Stimulated activated naive CD8-positive, alpha-beta T cell treated with anti-CD3 and anti-CD28 coated beads, Interleukin-15, Interleukin-2, amounts not matched to agents 100 ng/mL and 50 ng/mL, for 24 hours (primary cell): ENCODE measurements around the gene MXRA7.
"Not testable (repeated sequence)": the region's sequence is repeated elsewhere in the genome, so short reads cannot be mapped to it uniquely, and the experiment has no call there.

Source experiments
- H3K27ac Mint-ChIP-seq: one replicate; pipeline ENCODE4 v1.8.0; 2021; ENCODE audit warnings: mild to moderate bottlenecking, mixed read lengths
- H3K27me3 Mint-ChIP-seq: one replicate; pipeline ENCODE4 v1.8.0; 2021; ENCODE audit warnings: mixed read lengths
- H3K36me3 Mint-ChIP-seq: one replicate; pipeline ENCODE4 v1.8.0; 2021; ENCODE audit warnings: low read depth, mixed read lengths
- H3K4me1 Mint-ChIP-seq: one replicate; pipeline ENCODE4 v1.8.0; 2021; ENCODE audit warnings: low read depth, mixed read lengths
- H3K4me3 Mint-ChIP-seq: one replicate; pipeline ENCODE4 v1.8.0; 2021; ENCODE audit warnings: mild to moderate bottlenecking, mixed read lengths
- H3K9me3 Mint-ChIP-seq: one replicate; pipeline ENCODE4 v1.8.0; 2021; ENCODE audit warnings: mixed read lengths

Gene MXRA7

DNA sequence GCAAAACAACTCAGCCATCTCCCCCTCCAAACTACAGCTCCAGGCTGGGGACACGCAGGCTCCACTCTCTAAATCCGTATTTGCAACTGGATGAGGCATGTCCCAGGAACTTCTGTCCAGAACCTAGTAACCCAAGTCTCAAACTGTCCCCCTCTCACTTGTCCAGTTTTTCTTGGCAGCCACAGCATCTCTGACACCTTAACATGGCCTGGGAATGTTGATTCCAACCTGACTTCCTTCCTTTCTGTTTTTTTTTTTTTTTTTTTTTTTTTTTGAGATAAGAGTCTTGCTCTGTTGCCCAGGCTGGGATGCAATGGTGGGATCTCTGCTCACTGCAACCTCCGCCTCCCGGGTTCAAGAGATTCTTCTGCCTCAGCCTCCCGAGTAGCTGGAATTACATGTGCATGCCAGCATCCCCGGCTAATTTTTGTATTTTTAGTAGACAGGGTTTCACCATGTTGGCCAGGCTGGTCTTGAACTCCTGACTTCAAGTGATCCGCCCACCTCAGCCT is 12.2 kb downstream of the MXRA7 start:
- H3K9me3 Mint-ChIP-seq, H3K4me3 Mint-ChIP-seq, H3K36me3 Mint-ChIP-seq, H3K27ac Mint-ChIP-seq, H3K27me3 Mint-ChIP-seq, H3K4me1 Mint-ChIP-seq: not testable (repeated sequence)

GRCh38 chr17:76697702-76698465 is 12.9 kb downstream of the MXRA7 start:
- Mint-ChIP-seq H3K4me3 (no peak overlapping the region), H3K4me1 (peaks cover 6% of the 10 kb centered on the region), H3K9me3 (no peaks in the 10 kb centered on the region), H3K36me3 (no peaks in the 10 kb centered on the region), H3K27me3 (no peaks in the 10 kb centered on the region), H3K27ac (no peak overlapping the region)

- no peak overlapping the region for H3K4me3 Mint-ChIP-seq
Observed at GRCh38 chr17:76696763-76697701, 13.7 kb downstream of the MXRA7 start.

DNA sequence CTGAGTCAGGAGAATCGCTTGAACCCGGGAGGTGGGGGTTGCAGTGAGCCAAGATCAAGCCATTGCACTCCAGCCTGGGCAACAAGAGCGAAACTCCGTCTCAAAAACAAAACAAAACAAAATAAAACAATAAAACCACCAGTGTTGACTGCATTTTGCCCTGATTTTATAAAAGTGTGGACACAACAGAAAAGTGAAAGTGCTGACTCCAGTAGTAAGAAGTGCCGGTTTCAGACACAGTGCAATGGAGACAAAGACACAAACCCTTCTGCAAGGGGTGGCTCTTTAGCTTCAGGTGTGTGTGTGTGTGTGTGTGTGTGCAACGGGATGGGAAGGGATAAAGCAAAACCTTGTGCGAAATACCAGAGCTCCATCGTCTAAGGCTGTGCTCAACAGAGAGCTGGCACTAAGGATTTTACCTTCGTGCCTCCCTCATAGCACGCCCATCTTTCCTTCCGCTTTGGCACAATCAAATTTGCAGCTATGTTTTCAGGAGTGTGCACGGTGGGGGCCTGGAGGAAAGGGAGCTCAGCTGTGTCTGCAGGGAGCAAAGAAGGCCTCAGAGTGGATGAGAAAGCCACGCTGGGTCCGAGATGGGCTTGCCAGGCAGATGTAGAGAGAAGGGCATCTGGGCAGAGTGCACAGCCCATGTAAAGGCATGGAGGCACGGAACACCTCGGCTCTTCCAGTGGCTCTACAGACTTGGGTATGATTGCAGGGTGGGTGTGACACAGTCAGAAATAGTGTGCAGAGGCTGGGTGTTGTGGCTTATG is 15.5 kb downstream of the MXRA7 start:
- Mint-ChIP-seq H3K27me3 (no peaks in the 10 kb centered on the region), H3K27ac (no peak overlapping the region), H3K36me3 (no peaks in the 10 kb centered on the region), H3K9me3 (no peaks in the 10 kb centered on the region), H3K4me3 (no peak overlapping the region), H3K4me1 (peaks cover 6% of the 10 kb centered on the region)

More at GRCh38 chr17:76696763-76697701, 13.7 kb downstream of the MXRA7 start:
- Mint-ChIP-seq H3K27ac (no peak overlapping the region), H3K9me3 (no peaks in the 10 kb centered on the region), H3K4me1 (peaks cover 6% of the 10 kb centered on the region), H3K27me3 (no peaks in the 10 kb centered on the region), H3K36me3 (no peaks in the 10 kb centered on the region)

GRCh38 chr17:76691379-76692191 is 19.2 kb downstream of the MXRA7 start:
- H3K4me1 Mint-ChIP-seq, result peaks cover 6% of the 10 kb centered on the region
- H3K27me3 Mint-ChIP-seq, result no peaks in the 10 kb centered on the region
- H3K27ac Mint-ChIP-seq, result no peak overlapping the region
- no peaks in the 10 kb centered on the region for H3K9me3 Mint-ChIP-seq
- no peaks in the 10 kb centered on the region for H3K36me3 Mint-ChIP-seq
- H3K4me3 Mint-ChIP-seq, result no peak overlapping the region

GRCh38 chr17:76690596-76691280 is 20.0 kb downstream of the MXRA7 start:
- Mint-ChIP-seq H3K36me3 (no peaks in the 10 kb centered on the region), H3K27me3 (no peaks in the 10 kb centered on the region), H3K9me3 (no peaks in the 10 kb centered on the region), H3K27ac (no peak overlapping the region), H3K4me1 (peaks cover 4% of the 10 kb centered on the region), H3K4me3 (no peak overlapping the region)

- no peaks in the 10 kb centered on the region for H3K36me3 Mint-ChIP-seq
- no peak overlapping the region for H3K27ac Mint-ChIP-seq
- no peaks in the 10 kb centered on the region for H3K4me1 Mint-ChIP-seq
- H3K9me3 Mint-ChIP-seq, result no peaks in the 10 kb centered on the region
- no peaks in the 10 kb centered on the region for H3K27me3 Mint-ChIP-seq
- H3K4me3 Mint-ChIP-seq, result no peak overlapping the region
Observed at GRCh38 chr17:76689859-76690258, 20.9 kb downstream of the MXRA7 start.

GRCh38 chr17:76688165-76688622 is 22.6 kb downstream of the MXRA7 start:
- no peaks in the 10 kb centered on the region for H3K9me3 Mint-ChIP-seq
- no peak overlapping the region for H3K4me3 Mint-ChIP-seq
- no peaks in the 10 kb centered on the region for H3K36me3 Mint-ChIP-seq
- no peak overlapping the region for H3K27ac Mint-ChIP-seq
- H3K27me3 Mint-ChIP-seq, result no peaks in the 10 kb centered on the region
- H3K4me1 Mint-ChIP-seq, result no peaks in the 10 kb centered on the region

- no peaks in the 10 kb centered on the region for H3K4me1 Mint-ChIP-seq
- H3K4me3 Mint-ChIP-seq, result no peak overlapping the region
- H3K27me3 Mint-ChIP-seq, result no peaks in the 10 kb centered on the region
- H3K36me3 Mint-ChIP-seq, result no peaks in the 10 kb centered on the region
- no peaks in the 10 kb centered on the region for H3K9me3 Mint-ChIP-seq
- no peak overlapping the region for H3K27ac Mint-ChIP-seq
Observed at GRCh38 chr17:76687298-76688164, 23.2 kb downstream of the MXRA7 start.

DNA sequence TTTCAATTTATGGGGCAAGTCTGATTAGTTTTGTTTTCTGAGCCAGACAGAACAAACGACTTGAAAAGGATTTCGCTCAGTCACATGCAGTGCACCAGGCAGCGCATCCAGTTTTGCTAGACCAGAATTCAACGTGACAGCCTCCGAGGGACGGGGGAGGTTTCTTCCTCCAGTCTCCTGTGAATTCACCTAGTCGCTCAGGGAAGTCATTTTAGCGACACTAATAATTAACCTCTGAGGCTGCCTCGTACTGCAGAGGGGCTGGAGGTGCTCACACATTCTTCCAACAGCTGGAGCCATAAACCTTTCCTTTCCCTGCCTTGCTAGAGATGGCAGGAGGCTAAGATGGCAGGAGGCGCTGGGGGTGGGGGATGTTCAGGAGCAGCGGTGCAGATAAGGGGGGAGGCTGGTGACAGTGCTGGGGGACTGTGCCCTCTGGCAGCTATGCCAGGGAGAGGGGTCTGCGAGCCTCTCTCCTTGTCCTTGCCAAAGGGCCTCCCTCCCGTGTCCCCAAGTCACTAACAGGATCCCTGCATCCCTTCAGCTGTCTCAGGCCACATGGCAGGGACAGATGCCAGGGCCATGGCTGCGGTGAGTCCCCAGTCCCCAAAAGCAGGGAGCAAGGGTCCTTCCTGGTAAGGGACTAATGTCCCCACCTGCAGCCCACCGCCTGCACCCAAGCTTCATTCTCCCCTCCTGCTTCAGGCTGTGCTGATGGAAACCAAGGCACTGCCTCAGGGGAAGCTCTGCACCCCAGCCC is 24.0 kb downstream of the MXRA7 start:
- Mint-ChIP-seq H3K4me1 (peaks cover 4% of the 10 kb centered on the region), H3K27me3 (no peaks in the 10 kb centered on the region), H3K9me3 (no peaks in the 10 kb centered on the region), H3K36me3 (no peaks in the 10 kb centered on the region), H3K4me3 (no peak overlapping the region), H3K27ac (no peak overlapping the region)

GRCh38 chr17:76685846-76686245 is 24.9 kb downstream of the MXRA7 start:
- Mint-ChIP-seq H3K4me1 (peaks cover 4% of the 10 kb centered on the region), H3K27me3 (no peaks in the 10 kb centered on the region), H3K36me3 (no peaks in the 10 kb centered on the region), H3K4me3 (no peak overlapping the region), H3K9me3 (no peaks in the 10 kb centered on the region), H3K27ac (no peak overlapping the region)

DNA sequence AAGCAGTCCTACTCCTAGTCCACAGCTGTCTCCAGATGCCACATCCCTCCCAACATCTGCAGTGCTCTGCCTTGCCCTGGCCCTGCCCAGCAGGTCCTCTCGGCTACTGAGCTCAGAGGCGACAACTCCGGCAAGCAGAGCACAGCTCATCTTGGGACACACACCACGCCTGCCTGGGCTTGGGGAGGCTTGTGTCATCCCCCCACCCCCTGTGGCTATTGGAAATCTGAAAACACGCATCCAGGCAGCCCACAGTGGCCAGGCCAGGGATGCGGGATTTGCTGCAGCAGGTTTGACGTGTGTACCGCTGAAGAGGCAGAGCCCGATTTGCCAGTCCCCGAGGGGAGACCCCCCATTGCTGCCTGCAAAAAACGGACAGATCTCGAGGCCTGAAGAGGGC is 25.4 kb downstream of the MXRA7 start:
- peaks cover 4% of the 10 kb centered on the region for H3K4me1 Mint-ChIP-seq
- no peaks in the 10 kb centered on the region for H3K27me3 Mint-ChIP-seq
- H3K4me3 Mint-ChIP-seq, result no peak overlapping the region
- H3K27ac Mint-ChIP-seq, result no peak overlapping the region
- H3K9me3 Mint-ChIP-seq, result no peaks in the 10 kb centered on the region
- no peaks in the 10 kb centered on the region for H3K36me3 Mint-ChIP-seq
